C4-2B (cell line): ENCODE measurements around the gene STX2.
"Not testable (repeated sequence)": the region's sequence is repeated elsewhere in the genome, so short reads cannot be mapped to it uniquely, and the experiment has no call there.

ENCODE experiments used
- CTCF ChIP-seq: fragments of 450-650 bp; conservative IDR thresholded peaks from 2 replicates; pipeline ENCODE4 v1.5.1; 2017; ENCODE audit warnings: mild to moderate bottlenecking
- ZFX ChIP-seq: fragments of 450-650 bp; IDR thresholded peaks from 2 replicates; pipeline ENCODE4 v1.6.1; 2017

- not testable (repeated sequence) for TF ChIP-seq CTCF, ZFX
These were observed 9.1 kb upstream of the STX2 start for GRCh38 chr12:130848105-130848504.
